HG02642 (cell line): ENCODE results near the gene F11R.
"Not testable (repeated sequence)": the region's sequence is repeated elsewhere in the genome, so short reads cannot be mapped to it uniquely, and the experiment has no call there.

ENCODE experiments used
- ATAC-seq: cut with Tn5 transposase; IDR thresholded peaks from one replicate; pipeline ENCODE4 v1.9.1; 2021; ENCODE audit warnings: mild to moderate bottlenecking; ENCODE audit not compliant: unreplicated experiment, poor library complexity

Gene F11R

DNA sequence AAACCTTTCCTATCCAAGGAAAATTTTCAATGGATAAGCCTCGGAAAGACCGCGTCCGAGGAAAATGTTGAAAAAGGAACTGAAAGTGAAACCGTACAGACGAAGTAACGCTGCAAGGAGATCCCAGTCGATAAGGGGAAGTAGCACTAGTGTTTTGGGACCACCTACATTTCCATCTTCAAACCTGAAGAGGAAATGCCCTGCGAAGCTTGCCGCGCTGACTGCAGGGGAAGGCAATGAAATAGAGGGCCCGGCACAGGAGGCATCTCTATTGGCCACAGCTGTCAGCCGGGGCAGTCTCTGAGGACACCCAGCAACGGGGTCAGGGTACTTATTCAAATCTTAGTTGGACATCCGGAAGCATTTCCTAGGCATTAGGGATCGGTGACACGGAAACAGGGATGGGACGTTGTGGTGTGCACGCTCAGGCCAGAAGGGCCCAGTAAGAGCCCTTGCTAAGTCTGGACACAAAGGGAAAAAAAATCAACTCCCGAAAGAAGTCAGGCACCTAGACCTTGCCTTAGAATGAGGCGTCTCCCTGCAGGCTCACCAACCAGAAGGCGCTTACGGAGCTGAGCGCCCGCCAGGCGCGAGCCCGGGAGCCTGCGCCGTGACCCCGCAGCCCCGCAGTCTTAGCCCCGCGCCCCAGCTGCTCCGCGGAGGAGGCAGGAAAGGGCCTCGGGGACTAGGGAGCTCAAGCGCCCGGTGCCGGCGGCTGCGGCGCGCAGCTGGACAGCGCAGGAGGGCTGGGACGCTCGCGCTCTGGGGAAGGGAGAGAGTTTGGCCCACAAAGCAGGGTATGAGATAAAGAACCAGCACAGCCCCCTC lies 24.2 kb upstream of the F11R start:
- ATAC-seq: peak; percentile 40

DNA sequence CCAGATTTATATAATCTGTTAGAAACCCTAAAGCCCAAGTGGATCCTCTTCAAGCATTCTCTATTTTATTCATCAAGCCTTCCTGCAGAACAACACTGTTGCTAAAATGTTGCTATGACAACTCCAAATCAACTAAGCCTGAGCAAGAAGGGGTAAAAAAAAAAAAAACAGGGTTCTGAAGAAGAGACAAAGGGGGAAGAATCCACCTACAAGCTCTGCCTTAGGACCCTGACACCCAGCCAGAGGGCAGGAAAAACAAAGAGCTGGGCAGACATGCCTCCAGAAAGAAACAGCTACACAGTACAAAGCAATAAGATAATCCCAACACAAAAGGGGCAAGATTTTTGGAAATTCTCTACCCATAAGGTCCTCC lies 23.6 kb upstream of the F11R start:
- ATAC-seq: no peak

DNA sequence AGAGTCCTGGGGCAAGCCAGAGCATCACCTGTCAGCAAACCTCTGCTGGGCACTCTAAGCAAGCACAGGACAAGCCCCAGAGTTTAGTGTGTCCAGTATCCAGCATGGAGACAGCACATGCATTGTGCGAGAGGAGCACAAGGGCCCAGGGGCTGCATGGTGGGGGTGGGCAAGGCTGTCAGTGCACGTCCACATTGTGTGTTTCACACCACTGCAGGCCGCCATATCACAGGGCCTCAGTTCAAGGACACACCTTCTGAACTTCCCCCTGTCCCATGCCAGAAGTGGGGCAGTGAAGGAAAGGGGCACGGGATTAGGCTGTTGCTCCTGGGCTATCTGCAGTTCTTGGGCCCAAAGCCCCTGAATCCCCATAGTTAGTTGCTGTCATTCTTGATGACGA lies 18.6 kb upstream of the F11R start:
- ATAC-seq: no peak

DNA sequence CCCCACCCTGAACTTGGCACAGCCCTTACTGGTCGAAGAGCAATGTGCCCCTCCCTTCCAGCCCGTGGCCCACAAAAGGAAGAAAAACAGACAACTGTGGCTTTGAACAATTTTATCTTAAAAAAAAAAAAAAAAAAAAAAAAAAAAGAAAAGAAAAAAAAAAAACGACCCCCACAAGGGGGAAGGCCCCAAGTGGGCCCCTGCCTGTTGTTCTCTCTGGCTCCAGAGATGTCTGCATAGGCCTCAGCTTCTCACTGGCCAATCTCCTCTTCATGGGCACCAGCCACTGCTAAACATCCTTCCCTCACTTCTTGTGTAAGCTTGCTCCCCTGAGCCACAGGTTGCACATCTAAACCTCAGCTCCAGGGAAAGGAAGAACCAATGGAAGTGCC lies 18.2 kb upstream of the F11R start:
- no peak for ATAC-seq

DNA sequence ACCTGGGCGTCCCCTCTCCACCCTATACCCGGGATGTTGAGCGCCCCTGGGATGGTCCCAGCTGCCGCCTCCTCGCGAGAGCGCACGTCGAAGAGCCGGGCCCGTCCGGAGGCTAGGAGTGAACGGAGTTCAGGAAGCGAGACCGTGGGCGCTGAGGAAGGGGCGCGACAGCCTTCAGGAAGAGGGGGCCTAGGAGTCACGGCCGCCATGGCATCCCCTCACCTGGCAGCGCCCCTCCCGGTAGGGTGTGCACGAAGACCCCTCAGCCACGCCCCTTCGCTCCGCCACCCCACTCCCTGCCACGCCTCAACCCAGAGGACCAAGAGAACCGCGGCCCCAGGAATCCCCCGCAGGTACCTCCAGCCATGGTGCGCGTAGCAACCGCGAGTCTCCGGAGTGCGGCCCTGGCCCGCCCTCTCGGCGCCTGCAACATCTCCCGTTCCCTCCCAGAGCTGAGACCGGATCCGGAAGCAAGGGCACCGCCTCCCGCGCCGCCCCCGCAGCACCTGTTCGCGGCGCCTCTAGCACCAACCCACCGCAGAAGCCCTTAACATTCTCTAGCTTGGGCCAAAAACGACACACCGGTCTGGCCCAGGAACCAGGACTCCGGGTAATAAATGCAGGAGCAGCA lies 17.7 kb upstream of the F11R start, which contains the start of gene TSTD1:
Gene TSTD1 (minus strand): TSS at position 442 of the 631 bp plus-strand sequence. CDS start 75 bp downstream, at position 367.
- ATAC-seq: peak; percentile 88

DNA sequence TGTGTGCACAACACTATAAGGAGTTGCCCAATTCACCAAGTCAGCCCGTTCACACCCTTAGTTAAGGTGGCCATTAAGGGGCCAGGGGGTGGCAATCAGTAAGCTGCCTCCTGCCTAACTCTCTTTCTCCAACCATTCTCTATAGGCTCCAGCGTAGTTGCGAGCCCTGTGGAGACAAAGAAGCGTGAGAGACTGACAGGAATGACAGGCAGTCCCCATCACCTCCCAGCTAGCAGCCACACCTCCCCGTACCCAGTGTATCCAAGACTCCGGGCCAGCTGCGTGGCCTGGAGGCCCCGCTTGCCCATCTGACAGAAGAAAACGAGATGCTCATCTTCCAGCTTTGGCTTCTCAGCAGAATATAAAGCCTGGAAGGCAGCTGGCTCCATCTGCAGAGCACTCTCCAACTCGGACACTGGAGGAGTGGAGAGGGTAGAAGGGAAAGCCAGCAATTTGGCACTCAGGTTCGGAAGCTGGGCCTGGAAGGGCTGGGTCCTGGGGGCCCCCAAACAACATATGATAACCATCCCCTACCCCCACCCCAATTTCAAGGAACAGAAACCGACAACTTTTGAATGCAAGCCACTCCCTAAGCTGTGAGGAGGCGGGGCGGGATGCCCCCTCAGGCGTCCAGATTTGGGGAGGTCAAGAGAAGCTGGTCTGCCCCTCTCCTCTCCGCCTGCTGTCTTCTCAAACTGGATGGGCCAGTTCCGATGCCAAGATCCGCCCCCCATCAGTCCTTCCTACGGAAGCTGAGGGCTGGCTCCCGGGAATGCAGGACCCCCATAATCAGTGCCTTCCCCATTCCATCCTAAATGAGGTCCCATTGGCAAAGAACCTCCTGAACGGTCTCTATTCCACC lies 16.9 kb upstream of the F11R start:
- no peak for ATAC-seq

DNA sequence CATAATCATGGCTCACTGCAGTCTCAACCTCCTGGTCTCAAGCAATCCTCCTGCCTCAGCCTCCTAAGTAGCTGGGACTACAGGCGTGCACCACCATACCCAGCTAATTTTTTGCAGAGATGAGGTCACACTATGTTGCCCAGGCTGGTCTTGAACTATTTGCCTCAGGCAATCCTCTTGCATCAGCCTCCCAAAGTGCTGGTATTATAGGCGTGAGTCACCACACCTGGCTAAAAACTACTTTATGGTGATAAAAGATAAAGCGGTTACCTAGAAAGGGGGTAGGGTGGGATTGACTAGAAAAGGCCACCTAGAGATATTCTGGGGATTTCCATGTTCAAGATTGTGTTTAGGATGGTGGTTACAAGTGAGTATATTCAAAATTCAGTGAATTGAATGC lies 12.8 kb upstream of the F11R start:
- ATAC-seq: no peak

DNA sequence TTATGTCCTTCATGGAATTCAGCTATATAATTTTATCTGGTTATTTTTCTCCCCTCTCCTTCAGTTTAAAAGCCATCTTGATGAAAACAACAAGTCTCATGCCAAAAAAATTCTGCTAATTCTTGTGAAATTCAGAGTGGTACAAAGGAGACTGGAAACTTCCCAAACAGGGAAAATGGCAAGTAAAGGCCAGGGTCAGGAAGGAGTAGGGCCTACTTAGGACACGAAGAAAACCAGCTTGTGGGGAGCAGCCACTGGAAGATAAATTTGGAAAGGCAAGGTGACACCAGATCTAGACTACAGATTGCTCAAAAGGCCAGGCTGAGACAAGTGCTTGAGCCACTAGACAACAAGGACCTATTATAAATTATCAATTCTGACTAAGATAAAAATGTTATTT lies 11.5 kb upstream of the F11R start:
- no peak for ATAC-seq

DNA sequence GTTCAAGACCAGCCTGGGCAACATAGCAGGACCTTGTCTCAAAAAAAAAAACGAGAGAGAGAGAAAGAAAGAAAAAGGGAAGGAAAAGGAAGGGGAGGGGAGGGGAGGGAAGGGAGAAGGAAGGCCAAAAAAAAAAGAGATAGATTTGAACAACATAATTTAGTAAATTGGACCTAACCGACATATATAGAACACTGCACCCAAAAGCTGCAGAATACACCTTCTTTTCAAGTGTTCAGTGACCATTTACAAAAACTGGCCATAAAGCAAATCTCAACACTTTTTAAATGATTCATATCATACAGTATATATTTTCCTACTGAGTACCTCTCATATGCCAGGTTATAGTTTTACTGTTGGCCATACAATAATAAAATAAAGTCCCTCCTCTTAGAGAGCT lies 10.9 kb upstream of the F11R start:
- ATAC-seq: no peak

DNA sequence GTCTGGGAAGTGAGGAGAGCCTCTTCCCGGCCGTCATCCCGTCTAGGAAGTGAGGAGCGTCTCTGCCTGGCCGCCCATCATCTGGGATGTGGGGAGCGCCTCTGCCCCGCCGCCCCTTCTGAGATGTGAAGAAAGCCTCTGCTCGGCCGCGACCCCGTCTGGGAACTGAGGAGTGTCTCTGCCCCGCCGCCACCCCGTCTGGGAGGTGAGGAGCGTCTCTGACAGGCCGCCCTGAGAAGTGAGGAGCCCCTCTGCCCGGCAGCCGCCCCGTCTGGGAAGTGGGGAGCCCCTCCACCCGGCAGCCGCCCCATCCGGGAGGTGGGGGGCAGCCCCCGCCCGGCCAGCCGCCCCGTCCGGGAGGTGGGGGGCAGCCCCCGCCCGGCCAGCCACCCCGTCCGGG lies 8.5 kb upstream of the F11R start:
- ATAC-seq: not testable (repeated sequence)

DNA sequence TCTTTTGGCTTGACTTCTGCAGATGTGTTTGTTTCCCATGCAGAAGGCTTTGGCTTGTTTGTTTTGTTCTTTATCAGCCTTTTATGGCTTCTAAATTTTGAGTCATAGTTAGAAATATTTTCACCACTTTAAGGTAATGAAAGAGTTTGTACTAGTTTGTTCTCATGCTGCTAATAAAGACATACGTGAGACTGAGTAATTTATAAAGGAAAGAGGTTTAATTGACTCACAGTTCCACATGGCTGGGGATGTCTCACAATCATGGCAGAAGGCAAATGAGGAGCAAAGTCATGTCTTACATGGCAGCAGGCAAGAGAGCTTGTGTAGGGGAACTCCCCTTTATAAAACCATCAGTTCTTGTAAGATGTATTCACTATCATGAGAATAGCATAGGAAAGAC lies 6.0 kb upstream of the F11R start:
- ATAC-seq: not testable (repeated sequence)

DNA sequence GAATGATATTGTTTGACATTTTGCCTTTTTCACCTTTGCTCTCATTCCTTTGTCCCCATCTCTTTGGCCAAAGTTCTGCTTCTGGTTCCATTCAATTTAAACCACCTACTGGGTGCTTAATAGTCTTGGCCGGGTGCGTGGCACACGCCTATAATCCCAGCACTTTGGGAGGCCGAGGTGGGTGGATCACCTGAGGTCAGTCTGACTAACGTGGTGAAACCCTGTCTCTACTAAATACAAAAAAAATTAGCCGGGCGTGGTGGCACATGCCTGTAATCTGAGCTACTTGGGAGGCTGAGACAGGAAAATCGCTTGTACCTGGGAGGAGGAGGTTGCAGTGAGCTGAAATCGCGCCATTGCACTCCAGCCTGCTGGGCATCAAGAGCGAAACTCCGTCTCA lies 1.5 kb upstream of the F11R start:
- not testable (repeated sequence) for ATAC-seq

DNA sequence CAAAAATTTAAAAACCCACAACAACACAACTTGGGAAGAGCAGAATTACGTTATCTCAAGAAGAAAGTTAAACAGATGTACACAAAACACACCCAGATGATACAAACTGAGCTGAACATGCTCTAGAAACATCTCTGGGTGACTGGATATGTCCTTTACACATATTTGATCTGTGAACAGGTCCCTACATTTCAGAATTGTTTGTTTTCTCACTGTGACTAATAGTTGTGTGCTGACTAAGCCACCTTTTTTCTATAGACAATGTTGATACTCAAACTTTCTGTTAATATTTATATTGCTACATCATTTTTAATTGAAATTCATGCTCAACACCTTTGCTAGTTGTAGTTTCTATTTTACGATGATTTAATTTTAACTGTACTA lies 1.0 kb upstream of the F11R start:
- no peak for ATAC-seq

DNA sequence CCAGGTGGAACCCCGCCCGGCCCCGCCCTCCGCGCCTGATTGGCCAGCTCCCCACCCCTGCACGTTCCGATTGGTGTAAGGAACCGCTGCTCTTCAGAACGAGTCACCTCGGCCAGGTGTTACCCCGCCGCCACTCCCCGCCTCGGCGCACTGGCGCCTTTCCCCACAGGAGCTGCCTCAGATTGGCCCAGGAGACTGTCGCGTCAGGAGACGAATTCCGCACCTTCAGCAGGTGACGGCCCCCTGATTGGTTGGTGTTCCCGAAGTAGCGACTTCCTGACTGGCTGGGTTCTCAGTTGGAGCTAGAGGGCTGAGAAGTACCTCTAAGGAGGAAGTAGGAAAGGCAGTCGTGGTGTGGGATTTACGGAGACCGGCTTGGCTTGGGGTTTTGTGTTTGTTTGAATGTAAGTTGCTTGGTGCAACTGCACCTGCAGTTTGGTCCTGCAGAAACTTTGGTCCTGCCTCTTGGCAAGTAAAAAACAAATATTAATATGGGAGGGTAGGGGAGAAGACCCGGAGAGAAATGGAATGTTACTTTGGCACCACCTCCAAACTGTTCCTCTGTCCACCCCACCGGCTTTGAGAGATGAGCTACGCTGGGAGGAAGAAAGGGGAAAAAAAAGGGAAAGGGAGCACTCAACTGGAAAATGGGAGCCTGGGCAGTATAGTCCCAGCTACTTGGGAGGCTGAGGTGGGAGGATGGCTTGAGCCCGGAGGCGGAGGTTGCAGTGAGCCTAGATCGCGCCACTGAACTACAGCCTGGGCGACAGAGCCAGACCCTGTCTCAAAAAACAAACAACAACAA lies 415 bp upstream of the F11R start:
- ATAC-seq: peak; percentile 82

DNA sequence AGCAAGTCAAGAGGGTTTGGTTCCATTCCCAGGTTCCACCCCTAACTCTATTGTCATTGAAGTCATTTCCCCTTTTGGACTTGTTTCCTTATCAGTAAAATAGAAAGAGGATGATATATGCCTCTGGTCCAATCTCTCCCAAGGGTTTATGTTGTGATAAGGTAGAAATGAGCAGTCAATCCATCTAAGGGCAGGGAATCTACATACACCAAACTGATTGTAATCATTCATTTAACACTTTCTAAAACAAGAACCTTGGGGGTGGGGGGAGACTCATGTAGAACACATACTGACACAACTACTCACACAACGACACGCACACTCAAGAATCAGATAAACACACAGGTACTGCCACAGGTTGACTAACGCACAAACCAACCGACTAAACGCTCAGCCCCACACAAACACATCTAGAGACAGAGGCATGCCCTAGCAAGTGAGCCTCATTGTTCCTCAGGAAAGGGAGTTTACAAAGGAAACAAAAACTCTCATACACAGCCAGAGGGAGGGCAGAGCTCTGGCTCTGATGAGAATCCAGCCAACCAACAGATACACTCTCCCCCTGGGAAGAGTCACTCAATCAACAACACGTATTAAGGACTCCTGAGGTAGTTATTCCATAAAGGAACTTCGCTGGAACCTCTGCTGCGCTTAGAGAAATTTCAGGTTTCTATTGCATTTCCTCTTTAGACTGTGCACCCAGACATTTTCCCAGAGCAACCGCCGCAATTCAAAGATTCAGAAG lies 1.0 kb downstream of the F11R start:
- peak; percentile 11 for ATAC-seq

DNA sequence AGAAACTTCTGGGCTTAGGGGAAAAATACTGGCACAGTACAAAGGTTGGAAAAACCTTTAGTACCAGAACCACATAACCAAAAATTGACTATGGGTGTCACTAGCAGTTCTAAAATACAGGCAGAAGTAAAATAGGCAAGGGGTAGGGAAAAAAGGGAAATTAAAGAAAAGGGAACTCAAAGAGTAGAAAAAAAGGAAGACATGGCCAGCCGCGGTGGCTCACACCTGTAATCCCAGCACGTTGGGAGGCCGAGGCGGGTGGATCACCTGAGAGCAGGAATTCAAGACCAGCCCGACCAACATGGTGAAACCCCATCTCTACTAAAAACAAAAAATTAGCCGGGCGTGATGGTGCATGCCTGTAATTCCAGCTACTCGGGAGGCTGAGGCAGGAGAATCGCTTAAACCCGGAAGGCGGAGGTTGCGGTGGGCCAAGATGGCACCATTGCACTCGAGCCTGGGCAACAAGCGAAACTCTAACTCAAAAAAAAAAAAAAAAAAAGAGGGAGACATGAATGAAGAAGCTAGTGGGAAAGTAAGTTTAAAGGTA lies 1.8 kb downstream of the F11R start:
- not testable (repeated sequence) for ATAC-seq

DNA sequence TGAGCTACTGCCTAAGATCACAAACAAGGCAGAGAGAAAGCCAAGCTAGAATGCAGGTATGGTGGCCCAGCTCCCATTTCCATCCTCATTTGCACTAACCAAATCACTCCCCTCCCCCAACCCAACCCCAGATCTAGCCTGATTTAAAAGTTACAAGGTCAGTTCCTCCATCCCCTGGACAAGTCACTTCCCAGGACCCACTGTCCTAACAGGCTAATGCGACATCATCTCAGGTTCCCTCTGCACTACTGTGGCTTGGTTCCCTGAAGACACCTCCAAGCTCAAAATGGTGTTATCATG lies 2.4 kb downstream of the F11R start:
- no peak for ATAC-seq

DNA sequence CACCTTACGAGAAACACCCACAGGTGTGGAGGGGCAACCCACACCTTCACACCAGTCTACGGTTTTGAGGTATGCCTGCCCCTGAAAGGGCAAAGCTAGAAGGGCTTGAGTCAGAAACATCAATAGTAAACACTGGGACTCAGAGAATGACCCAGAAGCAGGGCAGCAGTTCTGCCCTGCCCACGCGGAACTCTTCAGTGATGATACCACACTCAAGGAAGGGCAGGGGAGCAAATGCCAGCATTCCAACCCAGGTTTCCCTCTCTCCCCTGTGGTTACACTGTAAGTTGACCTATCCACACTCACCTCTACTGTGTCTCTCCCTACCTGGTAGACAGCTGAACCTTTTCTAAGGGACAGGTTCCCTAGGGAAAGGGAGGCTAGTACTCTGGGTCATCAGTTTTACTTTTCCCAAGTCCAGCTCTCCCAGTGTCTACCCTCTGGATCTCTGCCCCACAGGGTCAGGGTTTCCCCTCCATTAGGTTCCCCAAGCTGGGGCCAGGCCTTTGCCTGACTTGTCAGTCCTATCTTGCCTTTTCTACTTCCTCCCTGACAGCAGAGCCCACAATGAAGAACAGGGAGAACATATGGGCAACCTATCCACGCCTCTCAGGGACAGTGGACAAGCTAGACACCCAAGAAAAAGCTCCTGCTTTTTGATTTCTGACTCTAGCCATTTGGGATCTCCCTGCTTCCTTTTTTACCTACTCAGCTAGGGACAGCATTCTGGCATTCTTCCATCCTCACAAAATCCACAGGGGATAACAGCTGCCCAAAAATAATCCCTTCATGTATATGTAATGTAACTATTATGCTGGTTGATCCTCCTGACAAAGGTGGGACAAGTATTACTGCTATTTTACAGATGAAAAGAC lies 3.0 kb downstream of the F11R start:
- no peak for ATAC-seq

DNA sequence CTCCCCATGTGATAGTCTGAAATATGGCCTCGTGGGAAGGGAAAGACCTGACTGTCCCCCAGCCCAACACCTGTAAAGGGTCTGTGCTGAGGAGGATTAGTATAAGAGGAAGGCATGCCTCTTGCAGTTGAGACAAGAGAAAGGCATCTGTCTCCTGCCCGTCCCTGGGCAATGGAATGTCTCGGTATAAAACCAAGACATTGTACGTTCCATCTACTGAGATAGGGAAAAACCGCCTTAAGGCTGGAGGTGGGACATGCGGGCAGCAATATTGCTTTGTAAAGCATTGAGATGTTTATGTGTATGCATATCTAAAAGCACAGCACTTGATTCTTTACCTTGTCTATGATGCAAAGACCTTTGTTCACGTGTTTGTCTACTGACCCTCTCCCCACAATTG lies 3.8 kb downstream of the F11R start:
- not testable (repeated sequence) for ATAC-seq
